Epithelial cell of prostate (primary cell): Measurements from ENCODE around the gene POU6F2.

ENCODE experiments used
- DNase-seq: peaks from one replicate; pipeline ENCODE4 v3.0.0-alpha.2; 2011; ENCODE audit warnings: low read depth, low spot score
- H3K27ac ChIP-seq: fragments of 450-650 bp; 2 replicates; pipeline ENCODE4 v1.5.1; 2017; ENCODE audit warnings: mild to moderate bottlenecking

POU6F2 gene

GRCh38 chr7:39100270-39100669 lies 122.6 kb downstream of the POU6F2 start:
- DNase-seq, result no peak
- no peak overlapping the region for H3K27ac ChIP-seq

DNA sequence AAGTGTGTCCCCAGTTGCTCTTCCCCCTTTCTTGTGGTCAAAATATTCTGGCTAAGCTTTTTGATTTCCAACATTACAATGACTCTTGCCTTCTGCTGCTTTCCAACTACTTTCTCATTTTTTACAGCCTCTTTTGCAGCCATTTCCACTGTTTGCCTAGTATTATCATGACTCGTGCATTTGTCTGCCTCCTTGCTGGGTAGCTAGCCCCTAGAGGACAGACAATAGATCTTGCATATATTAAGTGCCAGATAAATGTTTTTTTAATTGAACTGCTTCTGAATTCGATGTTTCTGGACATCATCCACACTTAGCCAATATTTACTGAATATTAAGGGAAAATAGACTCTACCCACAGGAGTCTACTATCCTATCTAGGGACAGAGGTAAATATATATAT lies 124.5 kb downstream of the POU6F2 start:
- no peak for DNase-seq
- no peak overlapping the region for H3K27ac ChIP-seq

- H3K27ac ChIP-seq, result no peak overlapping the region
- no peak for DNase-seq
Observed at GRCh38 chr7:39105720-39106119, 128.0 kb downstream of the POU6F2 start.

- no peak overlapping the region for H3K27ac ChIP-seq
- DNase-seq, result no peak
Observed at GRCh38 chr7:39125846-39126245, 148.1 kb downstream of the POU6F2 start.

GRCh38 chr7:39127058-39127457 lies 149.3 kb downstream of the POU6F2 start:
- no peak overlapping the region for H3K27ac ChIP-seq
- no peak for DNase-seq

DNA sequence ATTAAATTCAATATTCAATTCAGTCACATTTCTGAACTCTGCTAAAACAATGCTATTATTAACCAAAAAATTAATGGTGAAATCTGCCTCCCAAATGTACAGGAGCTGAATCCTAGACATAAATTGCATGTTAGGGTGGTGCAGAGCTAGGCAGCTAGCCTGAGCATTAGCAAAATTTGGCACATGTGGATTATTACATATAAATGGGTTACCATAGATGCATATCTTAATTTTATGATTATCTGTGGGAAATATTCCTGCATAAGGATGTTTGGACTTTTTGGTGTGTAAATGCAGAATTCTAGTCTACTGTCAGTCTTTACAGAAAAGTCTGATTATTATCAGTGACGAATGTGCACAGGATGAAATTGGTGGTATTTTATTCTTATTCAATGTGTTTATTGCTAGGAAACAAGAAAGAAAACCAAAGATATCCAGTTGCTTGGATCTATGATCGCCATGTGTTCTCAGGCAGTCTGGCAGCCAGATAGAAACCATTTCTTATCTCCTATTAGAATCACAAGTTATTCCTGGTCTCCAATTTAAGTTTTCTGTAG lies 150.7 kb downstream of the POU6F2 start:
- DNase-seq, result no peak
- H3K27ac ChIP-seq, result no peak overlapping the region

DNA sequence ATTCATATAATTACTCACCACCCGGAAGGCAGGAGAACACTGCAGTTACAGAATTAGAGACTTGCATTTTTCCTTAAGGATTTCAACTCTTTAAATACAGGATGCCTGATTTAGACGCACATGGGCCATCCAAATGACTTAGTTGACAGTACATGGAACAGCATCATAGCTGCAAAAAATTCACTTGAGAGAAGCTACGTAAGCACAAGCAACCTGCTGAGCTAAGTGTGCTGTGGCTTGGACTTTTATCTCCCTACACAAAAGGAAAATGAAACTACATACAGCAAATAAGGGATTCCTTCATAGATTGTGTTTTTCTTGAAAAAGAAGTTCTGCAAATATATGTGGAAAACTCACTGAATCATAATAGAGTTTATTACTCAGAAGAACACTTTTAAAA lies 152.6 kb downstream of the POU6F2 start:
- DNase-seq, result no peak
- H3K27ac ChIP-seq, result no peak overlapping the region

- DNase-seq, result no peak
Observed at GRCh38 chr7:39130857-39131526, 153.3 kb downstream of the POU6F2 start.

GRCh38 chr7:39132306-39132705 lies 154.6 kb downstream of the POU6F2 start:
- H3K27ac ChIP-seq, result no peak overlapping the region
- no peak for DNase-seq

More at GRCh38 chr7:39130857-39131526, 153.3 kb downstream of the POU6F2 start:
- H3K27ac ChIP-seq, result no peak overlapping the region

- no peak overlapping the region for H3K27ac ChIP-seq
- no peak for DNase-seq
Observed at GRCh38 chr7:39133088-39133487, 155.4 kb downstream of the POU6F2 start.

GRCh38 chr7:39137480-39137879 lies 159.8 kb downstream of the POU6F2 start:
- DNase-seq, result no peak

GRCh38 chr7:39142750-39143149 lies 165.0 kb downstream of the POU6F2 start:
- H3K27ac ChIP-seq, result no peak overlapping the region
- no peak for DNase-seq

More at GRCh38 chr7:39137480-39137879, 159.8 kb downstream of the POU6F2 start:
- no peak overlapping the region for H3K27ac ChIP-seq

DNA sequence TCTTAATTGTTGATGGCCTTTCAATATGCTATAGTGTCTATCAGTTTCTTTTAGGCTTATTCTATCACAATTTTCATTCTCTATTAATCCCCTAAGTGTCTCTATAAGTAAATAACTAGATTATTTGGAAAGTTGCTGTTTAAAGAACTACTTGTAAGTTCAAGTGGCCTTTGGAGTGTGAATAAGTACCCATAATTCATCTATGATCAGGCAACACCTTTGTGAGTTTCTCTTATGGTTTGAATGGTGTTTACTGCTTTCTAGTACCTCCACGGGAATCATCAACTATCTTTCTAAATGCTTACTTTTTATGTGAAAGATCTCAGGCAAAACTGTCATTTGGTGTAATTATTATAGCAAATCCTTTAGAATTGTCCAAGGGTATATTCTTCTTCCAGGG lies 166.7 kb downstream of the POU6F2 start:
- H3K27ac ChIP-seq, result no peak overlapping the region
- DNase-seq, result no peak

GRCh38 chr7:39145283-39145682 lies 167.6 kb downstream of the POU6F2 start:
- no peak for DNase-seq

GRCh38 chr7:39145935-39146334 lies 168.2 kb downstream of the POU6F2 start:
- no peak overlapping the region for H3K27ac ChIP-seq

More at GRCh38 chr7:39145283-39145682, 167.6 kb downstream of the POU6F2 start:
- H3K27ac ChIP-seq, result no peak overlapping the region

GRCh38 chr7:39152701-39153100 lies 175.0 kb downstream of the POU6F2 start:
- no peak for DNase-seq
- H3K27ac ChIP-seq, result no peak overlapping the region

More at GRCh38 chr7:39145935-39146334, 168.2 kb downstream of the POU6F2 start:
- no peak for DNase-seq

DNA sequence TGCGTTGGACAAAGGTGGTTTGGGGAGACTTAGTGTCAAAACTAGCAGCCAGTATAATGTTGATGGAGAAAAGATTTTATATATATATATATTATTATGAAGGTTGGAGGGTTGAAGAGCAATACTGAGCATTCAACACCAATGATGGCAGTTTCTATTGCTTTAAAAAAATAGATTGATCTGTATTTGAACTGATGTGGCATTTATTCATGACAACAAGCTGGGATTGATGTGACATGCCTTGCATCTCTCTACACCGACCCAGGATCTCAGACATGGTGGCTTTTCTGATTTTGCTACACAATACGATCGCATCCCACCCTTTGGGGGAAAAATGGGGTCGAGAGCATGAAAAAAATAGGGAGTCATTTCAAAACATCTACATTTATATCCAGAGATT lies 175.4 kb downstream of the POU6F2 start:
- no peak for DNase-seq
- no peak overlapping the region for H3K27ac ChIP-seq

DNA sequence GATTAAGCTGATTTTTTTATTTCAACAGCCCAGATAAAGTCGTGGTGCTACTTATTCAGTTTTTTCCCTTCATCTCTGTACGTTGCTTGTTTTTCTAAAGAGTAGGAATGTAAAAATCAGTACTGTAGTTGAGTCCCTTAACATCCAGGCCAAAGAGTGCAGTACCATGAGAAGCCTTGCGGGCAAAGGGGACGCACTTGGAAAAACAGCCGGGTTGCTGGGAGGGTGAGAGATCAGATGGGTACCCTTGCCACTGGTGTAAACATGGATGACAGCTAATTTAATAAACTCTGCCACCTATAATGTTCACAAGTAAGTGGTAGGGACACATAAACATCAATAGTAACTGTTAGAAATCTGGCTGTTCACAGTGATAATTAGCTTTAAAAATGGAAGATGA lies 175.9 kb downstream of the POU6F2 start:
- H3K27ac ChIP-seq, result no peak overlapping the region
- no peak for DNase-seq

- H3K27ac ChIP-seq, result no peak overlapping the region
Observed at GRCh38 chr7:39154815-39155214, 177.1 kb downstream of the POU6F2 start.

DNA sequence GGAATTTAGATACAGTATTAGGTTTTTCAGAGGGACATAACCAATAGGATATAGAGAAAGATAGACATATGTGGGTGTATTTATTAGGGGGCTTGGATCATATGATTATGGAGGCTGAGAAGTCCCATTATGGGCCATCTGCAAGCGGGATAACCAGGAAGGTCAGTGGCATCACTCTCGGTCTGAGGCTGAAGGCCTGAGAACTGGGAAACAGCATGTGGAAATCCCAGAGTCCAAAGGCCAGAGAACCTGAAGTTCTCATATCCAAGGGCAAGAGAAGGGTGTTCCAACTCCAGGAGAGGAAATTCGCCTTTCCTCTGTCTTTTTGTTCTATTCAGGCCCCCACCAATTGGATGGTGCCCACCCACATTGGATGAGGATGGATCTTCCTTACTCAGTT lies 180.7 kb downstream of the POU6F2 start:
- DNase-seq, result no peak
- H3K27ac ChIP-seq, result no peak overlapping the region

More at GRCh38 chr7:39154815-39155214, 177.1 kb downstream of the POU6F2 start:
- no peak for DNase-seq

DNA sequence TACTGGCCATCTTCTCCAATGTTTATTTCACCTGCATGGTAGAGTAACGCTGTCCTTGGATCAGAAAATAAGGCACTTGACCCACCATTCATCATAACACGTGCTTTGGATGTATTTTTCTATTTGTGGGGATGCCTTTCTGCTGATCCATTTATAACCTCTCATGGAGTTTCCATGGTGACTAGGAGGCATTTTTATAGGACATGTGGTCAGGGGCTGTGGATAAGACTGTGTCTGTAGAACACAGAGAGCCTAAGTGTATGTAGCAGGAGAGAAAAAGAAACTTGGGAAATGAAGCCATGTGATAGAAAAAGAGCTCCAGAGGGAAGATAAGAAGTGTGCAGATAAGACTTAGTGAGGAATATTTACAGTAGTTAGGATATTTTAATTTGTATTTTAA lies 184.2 kb downstream of the POU6F2 start:
- no peak overlapping the region for H3K27ac ChIP-seq
- no peak for DNase-seq

GRCh38 chr7:39164887-39165286 lies 187.2 kb downstream of the POU6F2 start:
- no peak for DNase-seq
- no peak overlapping the region for H3K27ac ChIP-seq
